Spinal cord (tissue), 10 donors: ENCODE data around the gene PDK3. TPM values are rescaled to one million over a fixed set of nuclear protein-coding genes. Genes with fewer than 3 reads are reported as not detected.

Experiments used
- DNase-seq, 6 donors: peaks; one replicate each; pipeline versions ENCODE4 v3.0.0 to v3.0.0-alpha.2; 2013 to 2015; ENCODE audit warnings: low spot score in 6 of 6, low read depth in 4 of 6
- H3K27ac ChIP-seq: one replicate; pipeline ENCODE4 v1.5.1; 2013; ENCODE audit warnings: low read depth, low read length, control low read depth
- H3K27me3 ChIP-seq: one replicate; pipeline ENCODE4 v1.6.1; 2013; ENCODE audit warnings: low read length; ENCODE audit not compliant: control insufficient read depth, insufficient read depth
- H3K36me3 ChIP-seq: one replicate; pipeline ENCODE4 v1.6.1; 2013; ENCODE audit warnings: low read length; ENCODE audit not compliant: control insufficient read depth, insufficient read depth
- H3K4me1 ChIP-seq: one replicate; pipeline ENCODE4 v1.6.1; 2013; ENCODE audit warnings: low read length; ENCODE audit not compliant: control insufficient read depth, insufficient read depth
- H3K4me3 ChIP-seq: one replicate; pipeline ENCODE4 v1.5.1; 2013; ENCODE audit warnings: low read depth, low read length, control low read depth
- H3K9me3 ChIP-seq: one replicate; pipeline ENCODE4 v1.6.1; 2013; ENCODE audit warnings: low read length; ENCODE audit not compliant: control insufficient read depth, insufficient read depth
- WGBS: methylation state at CpG from one replicate; pipeline ENCODE4 v1.1.5; 2013; ENCODE audit warnings: missing lambda C conversion rate; ENCODE audit not compliant: insufficient coverage; 5-methylcytosine and 5-hydroxymethylcytosine counted together
- polyA plus RNA-seq, 2 donors: library from polyadenylated mRNA; unstranded; fragments of 120-200 nt; gene quantifications; one replicate each; pipeline ENCODE4 v1.2.1, GENCODE V29; 2013; ENCODE audit not compliant: insufficient read length in 2 of 2
- total RNA-seq, 2 donors: library from RNA; depleted of rRNA in 1 of 2; stranded (reverse); fragments of 120-200 nt in 1 of 2; fragments of >200 nt in 1 of 2; gene quantifications; one replicate each; pipeline versions ENCODE4 v1.2.3 to v1.2.4, GENCODE V29; 2013 to 2014
- donor health status: healthy.

The PDK3 gene
- total and polyA plus RNA-seq, 4 donors: 3.2 to 27.5 (median 8.3) TPM

DNA sequence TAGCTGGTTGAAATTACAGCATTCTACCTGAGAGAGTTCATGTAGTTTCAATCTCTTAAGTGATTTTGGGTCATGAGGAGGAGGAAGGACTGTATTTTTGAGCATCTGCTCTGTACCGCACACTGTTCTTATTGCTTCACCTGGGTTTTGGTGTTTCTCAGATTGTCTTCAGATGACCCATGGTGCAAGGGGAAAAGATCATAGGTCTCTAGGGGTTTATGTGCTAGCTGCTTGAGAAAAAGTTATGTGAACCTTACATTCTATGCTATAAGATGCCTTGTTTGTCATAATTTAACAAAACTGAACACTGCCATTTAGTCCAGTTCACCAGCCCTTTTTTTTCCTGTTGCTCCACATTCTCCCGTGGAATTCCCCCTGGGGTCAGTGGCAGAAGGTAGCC, 60.4 kb downstream of the PDK3 start:
- Histone ChIP-seq H3K9me3 (no peaks in the 10 kb centered on the region), H3K27ac (no peak overlapping the region), H3K4me1 (no peaks in the 10 kb centered on the region), H3K27me3 (peaks cover 16% of the 10 kb centered on the region), H3K4me3 (no peak overlapping the region), H3K36me3 (no peaks in the 10 kb centered on the region)
- WGBS: 100% methylated on average over 1 of the region's 2 CpGs
- no peak for DNase-seq

DNA sequence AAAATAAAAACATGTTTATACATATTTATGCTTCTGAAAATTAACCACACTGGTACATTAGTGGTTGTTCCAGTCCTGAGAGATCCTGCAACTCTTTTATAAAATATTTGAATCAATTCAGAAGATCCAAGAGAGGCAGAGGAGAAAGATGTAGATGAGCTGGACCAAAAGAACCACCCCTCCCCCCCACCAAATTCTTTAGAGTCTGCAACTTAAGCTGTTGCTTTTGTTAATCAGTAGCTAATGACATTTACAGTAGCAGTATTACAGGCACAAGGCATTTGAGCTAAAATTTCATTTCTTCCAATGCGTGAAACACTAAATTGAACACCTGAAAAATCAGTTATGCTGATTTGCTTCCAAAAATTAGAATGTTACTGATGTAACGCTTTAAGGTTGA, 61.5 kb downstream of the PDK3 start:
- DNase-seq: no peak
- Histone ChIP-seq H3K27me3 (peaks cover 14% of the 10 kb centered on the region), H3K4me3 (no peak overlapping the region), H3K36me3 (no peaks in the 10 kb centered on the region), H3K9me3 (no peaks in the 10 kb centered on the region), H3K4me1 (no peaks in the 10 kb centered on the region), H3K27ac (no peak overlapping the region)
- WGBS: no CpG with 5 or more reads among the region's 2 CpGs

DNA sequence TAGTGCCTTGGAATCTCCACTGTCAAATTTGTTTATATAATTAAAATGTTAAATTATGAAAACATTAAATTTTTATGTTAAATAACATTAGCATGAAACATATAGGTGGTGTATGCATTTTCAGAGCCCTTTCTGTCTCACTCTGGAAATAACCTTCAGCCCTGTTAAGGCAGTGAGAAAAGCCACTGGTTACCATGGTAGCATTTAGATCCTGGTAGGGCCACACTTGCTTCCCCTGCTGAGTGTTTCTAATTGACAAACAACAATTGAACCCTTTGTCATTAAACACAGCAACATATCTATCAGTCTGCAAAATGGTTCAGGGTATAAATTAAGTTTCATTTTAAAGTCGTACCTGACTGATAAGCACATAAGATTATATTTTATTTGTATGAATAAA, 63.5 kb downstream of the PDK3 start:
- no CpG with 5 or more reads among the region's 1 CpG for WGBS

DNA sequence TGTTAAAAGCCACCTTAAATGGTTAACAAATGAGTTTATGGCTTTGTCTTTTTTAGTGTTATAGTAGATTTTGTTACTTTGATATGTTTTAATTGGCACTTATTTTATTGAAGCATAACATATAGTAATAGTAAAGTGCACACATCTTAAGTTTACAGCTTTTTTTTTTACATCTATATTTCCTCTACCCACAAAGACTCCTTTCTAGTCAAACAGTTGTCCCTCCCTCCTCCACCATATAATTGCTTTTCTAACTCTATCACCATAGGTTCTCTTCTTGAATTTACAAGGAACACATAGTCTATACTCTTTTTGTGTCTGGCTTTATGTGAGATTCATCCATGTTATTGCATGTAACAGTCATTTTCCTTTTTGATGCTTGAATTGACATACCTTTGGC, 71.5 kb downstream of the PDK3 start:
- H3K27me3 ChIP-seq: peaks cover 2% of the 10 kb centered on the region
- H3K4me1 ChIP-seq: no peaks in the 10 kb centered on the region
- H3K9me3 ChIP-seq: no peaks in the 10 kb centered on the region
- H3K36me3 ChIP-seq: peaks cover 3% of the 10 kb centered on the region
- no peak overlapping the region for H3K27ac ChIP-seq
- DNase-seq: no peak
- no peak overlapping the region for H3K4me3 ChIP-seq

More for the DNA sequence above, 63.5 kb downstream of the PDK3 start:
- DNase-seq: peak in 3 of 6 donors; percentile 1 to 69 (median 14)
- Histone ChIP-seq H3K4me1 (no peaks in the 10 kb centered on the region), H3K27me3 (peaks cover 12% of the 10 kb centered on the region), H3K4me3 (no peak overlapping the region), H3K27ac (no peak overlapping the region), H3K9me3 (no peaks in the 10 kb centered on the region), H3K36me3 (no peaks in the 10 kb centered on the region)

DNA sequence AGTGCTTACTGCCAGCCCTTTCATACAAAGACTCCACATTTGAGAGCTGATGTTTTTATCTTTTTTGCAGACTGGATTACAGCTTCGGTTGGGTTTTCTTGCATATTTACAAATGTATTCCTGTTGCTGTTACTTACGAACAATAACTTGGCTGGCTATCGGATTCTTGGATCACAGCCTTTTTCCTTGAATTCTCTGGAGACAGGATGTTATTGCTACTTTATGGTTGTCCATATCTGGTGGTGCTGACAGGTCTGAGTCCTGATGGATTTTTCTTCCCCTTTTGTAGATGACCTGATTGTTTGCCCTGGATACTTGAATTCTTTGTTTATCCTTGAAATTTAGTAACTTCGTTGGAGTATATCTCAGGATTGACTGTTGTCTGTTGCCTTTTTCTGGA, 77.7 kb downstream of the PDK3 start:
- H3K4me1 ChIP-seq: no peaks in the 10 kb centered on the region
- H3K27me3 ChIP-seq: peaks cover 19% of the 10 kb centered on the region
- H3K4me3 ChIP-seq: no peak overlapping the region
- no peaks in the 10 kb centered on the region for H3K9me3 ChIP-seq
- 50% methylated on average over 1 of the region's 4 CpGs for WGBS
- H3K27ac ChIP-seq: no peak overlapping the region
- H3K36me3 ChIP-seq: no peaks in the 10 kb centered on the region
- peak in 1 of 6 donors; percentile 11 for DNase-seq

DNA sequence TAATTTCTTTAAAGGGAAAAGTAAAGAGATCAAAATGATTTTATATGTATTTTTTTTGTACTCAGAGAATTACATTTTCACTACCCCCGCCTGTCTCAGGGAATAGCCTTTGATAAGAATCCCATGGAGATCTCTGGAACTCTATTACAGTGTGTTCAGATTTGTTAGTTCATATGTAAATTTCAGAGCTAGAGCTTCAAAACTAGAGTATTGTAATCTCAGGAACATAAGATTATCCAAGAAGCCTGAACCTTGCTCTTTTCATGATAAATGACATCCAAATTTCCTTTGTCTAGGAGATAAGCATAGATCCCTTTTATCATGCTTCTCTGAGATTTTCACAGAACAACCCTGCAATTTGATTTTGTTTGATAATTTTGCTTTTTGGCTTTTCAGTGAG, 82.9 kb downstream of the PDK3 start:
- WGBS: no CpG with 5 or more reads among the region's 1 CpG
- Histone ChIP-seq H3K27me3 (peaks cover 15% of the 10 kb centered on the region), H3K9me3 (no peaks in the 10 kb centered on the region), H3K4me1 (no peaks in the 10 kb centered on the region), H3K4me3 (no peak overlapping the region), H3K27ac (no peak overlapping the region), H3K36me3 (no peaks in the 10 kb centered on the region)
- DNase-seq: no peak

DNA sequence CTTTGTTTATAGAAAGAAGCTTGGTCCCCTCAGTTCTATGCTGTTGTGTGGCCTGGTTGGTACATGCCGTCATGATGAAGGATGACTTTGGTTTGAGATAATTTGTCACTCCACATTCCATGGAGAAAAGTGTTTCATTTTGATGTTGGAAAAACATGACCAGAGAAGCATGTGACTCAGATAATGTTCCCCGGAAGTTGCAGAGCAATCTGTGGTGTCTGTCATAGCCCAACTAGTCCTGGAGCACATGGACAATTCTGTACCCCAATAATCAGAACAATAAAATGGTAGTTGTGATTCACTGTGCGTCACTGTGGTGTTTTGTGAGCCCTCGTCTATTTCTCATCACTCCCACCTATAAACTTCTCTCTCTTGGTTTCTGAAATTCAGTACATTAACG, 85.1 kb downstream of the PDK3 start:
- Histone ChIP-seq H3K4me1 (no peaks in the 10 kb centered on the region), H3K36me3 (no peaks in the 10 kb centered on the region), H3K27ac (no peak overlapping the region), H3K9me3 (no peaks in the 10 kb centered on the region), H3K27me3 (peaks cover 11% of the 10 kb centered on the region), H3K4me3 (no peak overlapping the region)
- no peak for DNase-seq
- 100% methylated on average over 1 of the region's 5 CpGs for WGBS

DNA sequence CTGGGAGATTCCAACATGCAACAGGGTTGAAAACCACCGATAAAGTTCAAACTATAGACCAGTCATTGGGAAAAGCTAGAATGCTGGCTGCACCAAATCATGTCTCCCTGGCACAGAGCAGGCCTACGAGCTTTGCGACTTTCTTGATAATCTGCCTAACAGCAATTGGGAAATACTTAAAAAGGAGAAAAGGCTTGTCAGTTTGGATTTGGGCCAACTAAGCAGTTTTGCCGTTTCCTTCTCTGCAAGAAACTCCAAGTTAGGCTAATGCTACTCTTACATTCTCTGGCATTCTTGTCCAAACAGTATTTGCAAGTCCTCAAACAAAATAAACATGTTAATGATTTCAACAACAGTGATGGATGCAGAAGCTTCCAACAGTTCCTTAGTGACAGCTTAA, 87.9 kb downstream of the PDK3 start:
- H3K27me3 ChIP-seq: peaks cover 2% of the 10 kb centered on the region
- DNase-seq: peak in 2 of 6 donors; percentile 15 to 17

DNA sequence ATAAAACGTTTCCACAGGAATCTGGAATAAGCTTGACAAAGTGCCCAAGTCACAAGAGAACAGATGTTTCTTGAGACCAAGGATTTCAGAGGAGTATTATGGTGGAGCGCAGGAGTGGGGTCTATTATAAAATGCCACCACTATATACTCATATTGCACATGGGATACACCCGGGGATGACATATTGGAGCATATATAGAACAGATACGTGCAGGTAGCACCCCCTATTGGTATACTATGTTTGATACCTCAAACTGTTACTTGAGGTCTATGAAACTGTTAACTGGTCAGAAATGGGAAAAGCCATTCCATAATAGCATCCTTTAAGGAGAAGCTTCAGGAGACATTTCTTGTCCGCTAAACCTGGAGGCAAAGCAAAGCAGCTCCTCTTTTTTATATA, 96.0 kb downstream of the PDK3 start:
- H3K27me3 ChIP-seq: peaks cover 2% of the 10 kb centered on the region
- H3K36me3 ChIP-seq: peaks cover 13% of the 10 kb centered on the region
- no peak for DNase-seq
- H3K9me3 ChIP-seq: no peaks in the 10 kb centered on the region
- H3K4me1 ChIP-seq: peaks cover 6% of the 10 kb centered on the region
- H3K27ac ChIP-seq: no peak overlapping the region
- no CpG with 5 or more reads among the region's 5 CpGs for WGBS
- H3K4me3 ChIP-seq: no peak overlapping the region

More for the DNA sequence above, 87.9 kb downstream of the PDK3 start:
- H3K9me3 ChIP-seq: no peaks in the 10 kb centered on the region
- no peak overlapping the region for H3K27ac ChIP-seq
- no peaks in the 10 kb centered on the region for H3K4me1 ChIP-seq
- WGBS: 43% methylated on average over 4 of the region's 4 CpGs
- H3K36me3 ChIP-seq: peaks cover 3% of the 10 kb centered on the region
- no peak overlapping the region for H3K4me3 ChIP-seq

DNA sequence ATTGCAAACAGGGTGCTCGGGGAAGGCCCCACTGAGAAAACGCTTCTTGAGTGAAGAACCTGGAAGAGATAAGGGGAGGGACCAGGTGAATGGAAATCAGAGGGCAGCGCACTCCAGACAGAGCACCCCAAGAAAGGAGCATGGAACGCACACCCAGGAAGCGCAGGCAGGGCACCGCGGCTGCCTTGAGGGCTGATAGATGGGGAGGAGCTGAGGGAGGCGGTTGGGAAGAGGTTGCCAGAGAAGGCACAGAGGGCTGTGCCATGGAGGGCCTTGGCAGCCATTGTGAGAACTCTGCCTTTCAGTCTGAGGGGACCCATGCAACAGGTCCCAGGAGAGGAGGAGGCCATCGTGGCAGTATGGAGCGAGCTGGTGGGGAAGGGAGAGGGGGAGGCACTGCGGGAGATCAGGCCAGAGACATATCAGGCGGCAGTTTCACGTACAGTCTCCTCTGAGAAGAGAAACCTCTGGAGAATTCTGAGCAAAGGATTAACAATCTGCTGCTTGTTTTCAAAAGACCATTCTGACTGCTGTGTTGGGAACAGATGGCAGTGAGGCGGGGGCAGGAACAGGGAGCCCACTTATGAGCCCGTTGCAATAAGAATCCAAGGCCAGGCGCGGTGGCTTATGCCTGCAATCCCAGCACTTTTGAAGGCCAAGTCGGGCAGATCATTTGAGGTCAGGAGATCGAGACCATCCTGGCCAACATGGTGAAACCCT, 98.4 kb downstream of the PDK3 start:
- 75% methylated on average over 17 of the region's 19 CpGs for WGBS
- DNase-seq: peak in 2 of 6 donors; percentile 18 to 46
- H3K27me3 ChIP-seq: peaks cover 6% of the 10 kb centered on the region

More for the DNA sequence above, 98.4 kb downstream of the PDK3 start:
- H3K36me3 ChIP-seq: peaks cover 11% of the 10 kb centered on the region
- H3K4me1 ChIP-seq: peaks cover 6% of the 10 kb centered on the region
- no peaks in the 10 kb centered on the region for H3K9me3 ChIP-seq
- H3K27ac ChIP-seq: no peak overlapping the region
- H3K4me3 ChIP-seq: no peak overlapping the region
